Uterus (tissue), 4 donors: ENCODE results near the gene PPARA. TPM values are rescaled to one million over a fixed set of nuclear protein-coding genes. Genes with fewer than 3 reads are reported as not detected.

Source experiments
- DNase-seq, 2 donors: peaks; one replicate each; pipeline ENCODE4 v3.0.0-alpha.2; 2019 to 2020
- H3K27ac ChIP-seq, 2 donors: fragments of 200-600 bp; sonication (generic); 1 replicate in 1 of 2; 2 replicates in 1 of 2; pipeline ENCODE4 v1.5.1; 2016 to 2018
- H3K27me3 ChIP-seq, 2 donors: fragments of 200-600 bp; sonication (generic); one replicate each; pipeline ENCODE4 v1.5.1; 2018 to 2019; ENCODE audit warnings: control low read depth in 1 of 2
- H3K36me3 ChIP-seq, 2 donors: fragments of 200-600 bp; sonication (generic); one replicate each; pipeline ENCODE4 v1.5.1; 2019; ENCODE audit warnings: control low read depth in 1 of 2
- H3K4me1 ChIP-seq, 2 donors: fragments of 200-600 bp; sonication (generic); one replicate each; pipeline ENCODE4 v1.5.1; 2018 to 2019; ENCODE audit warnings: control low read depth in 1 of 2
- H3K4me3 ChIP-seq, 2 donors: fragments of 200-600 bp; sonication (generic); 1 replicate in 1 of 2; 2 replicates in 1 of 2; pipeline ENCODE4 v1.5.1; 2018 to 2019; ENCODE audit warnings: mild to moderate bottlenecking in 1 of 2
- H3K9me3 ChIP-seq, 2 donors: fragments of 200-600 bp; sonication (generic); one replicate each; pipeline ENCODE4 v1.5.1; 2019; ENCODE audit warnings: control low read depth in 1 of 2
- CTCF ChIP-seq, 4 experiments: fragments of 200-600 bp in 2 of 4; fragments of 450-650 bp in 2 of 4; sonication (generic) in 2 of 4; IDR thresholded peaks; one replicate each; pipeline ENCODE4 v1.5.1; 2016 to 2019; ENCODE audit warnings: antibody characterized with exemption in 4 of 4, mild to moderate bottlenecking in 2 of 4, moderate library complexity in 1 of 4
- POLR2A ChIP-seq, 2 donors: fragments of 450-650 bp; IDR thresholded peaks; one replicate each; pipeline ENCODE4 v1.6.1; 2016; ENCODE audit warnings: antibody characterized with exemption in 2 of 2, mild to moderate bottlenecking in 1 of 2, moderate library complexity in 1 of 2
- intact Hi-C: fragments of 100-400 bp; cut with DNase I; formaldehyde crosslinking; loops from one replicate; pipeline ENCODE4 v1.15.1; 2023; ENCODE audit warnings: low total_unique reads
- total RNA-seq, 4 donors: library from RNA; depleted of rRNA in 3 of 4; stranded (reverse); fragments of >200 nt in 3 of 4; gene quantifications; one replicate each; pipeline versions ENCODE4 v1.1.0 to v1.2.4, GENCODE V29; 2014 to 2023
- donor health status: DM: yes; HTN: yes; CAD: no.

Gene PPARA
- total RNA-seq, 4 donors from 2014 or later = 1.8 to 24.8 (median 14.0) TPM

- H3K27ac ChIP-seq = no peak overlapping the region
- no peaks in the 10 kb centered on the region for H3K36me3 ChIP-seq
- no peaks in the 10 kb centered on the region for H3K4me1 ChIP-seq
- no peak overlapping the region for H3K4me3 ChIP-seq
- no peak for DNase-seq
- TF ChIP-seq CTCF (IDR thresholded peaks at IDR 0.05) (no peak), POLR2A (IDR thresholded peaks at IDR 0.05) (no peak)
- H3K9me3 ChIP-seq = no peaks in the 10 kb centered on the region
- intact Hi-C loops = no loop called here
- H3K27me3 ChIP-seq = no peaks in the 10 kb centered on the region
These were observed 139.0 kb downstream of the PPARA start for GRCh38 chr22:46289244-46289891.

GRCh38 chr22:46290121-46290842 lies 140.0 kb downstream of the PPARA start:
- H3K9me3 ChIP-seq = no peaks in the 10 kb centered on the region
- no peak for DNase-seq
- H3K4me1 ChIP-seq = no peaks in the 10 kb centered on the region
- H3K36me3 ChIP-seq = no peaks in the 10 kb centered on the region
- TF ChIP-seq POLR2A (IDR thresholded peaks at IDR 0.05) = no peak
- TF ChIP-seq CTCF (IDR thresholded peaks at IDR 0.05) = no peak
- H3K4me3 ChIP-seq = no peak overlapping the region
- intact Hi-C loops = no loop called here
- no peak overlapping the region for H3K27ac ChIP-seq
- H3K27me3 ChIP-seq = no peaks in the 10 kb centered on the region

- Histone ChIP-seq H3K36me3 (no peaks in the 10 kb centered on the region), H3K27ac (no peak overlapping the region), H3K9me3 (no peaks in the 10 kb centered on the region), H3K4me3 (no peak overlapping the region), H3K27me3 (no peaks in the 10 kb centered on the region), H3K4me1 (peaks cover 0 to 3% of the 10 kb centered on the region in 2 donors)
- DNase-seq = no peak
- no peak for TF ChIP-seq POLR2A (IDR thresholded peaks at IDR 0.05)
- no peak for TF ChIP-seq CTCF (IDR thresholded peaks at IDR 0.05)
- intact Hi-C loops = no loop called here
These were observed 140.8 kb downstream of the PPARA start for GRCh38 chr22:46290843-46291785.

- TF ChIP-seq CTCF (IDR thresholded peaks at IDR 0.05) (no peak), POLR2A (IDR thresholded peaks at IDR 0.05) (no peak)
- intact Hi-C loops = no loop called here
- Histone ChIP-seq H3K4me1 (peaks cover 0 to 9% of the 10 kb centered on the region in 2 donors), H3K9me3 (no peaks in the 10 kb centered on the region), H3K4me3 (no peak overlapping the region), H3K36me3 (no peaks in the 10 kb centered on the region), H3K27ac (no peak overlapping the region), H3K27me3 (no peaks in the 10 kb centered on the region)
- no peak for DNase-seq
These were observed 141.8 kb downstream of the PPARA start for GRCh38 chr22:46292173-46292572.
